GM19438 (cell line): ENCODE results near the gene PLEKHS1.

Source experiments
- ATAC-seq: cut with Tn5 transposase; IDR thresholded peaks from one replicate; pipeline ENCODE4 v1.9.1; 2021; ENCODE audit warnings: low read depth; ENCODE audit not compliant: unreplicated experiment

The PLEKHS1 gene

DNA sequence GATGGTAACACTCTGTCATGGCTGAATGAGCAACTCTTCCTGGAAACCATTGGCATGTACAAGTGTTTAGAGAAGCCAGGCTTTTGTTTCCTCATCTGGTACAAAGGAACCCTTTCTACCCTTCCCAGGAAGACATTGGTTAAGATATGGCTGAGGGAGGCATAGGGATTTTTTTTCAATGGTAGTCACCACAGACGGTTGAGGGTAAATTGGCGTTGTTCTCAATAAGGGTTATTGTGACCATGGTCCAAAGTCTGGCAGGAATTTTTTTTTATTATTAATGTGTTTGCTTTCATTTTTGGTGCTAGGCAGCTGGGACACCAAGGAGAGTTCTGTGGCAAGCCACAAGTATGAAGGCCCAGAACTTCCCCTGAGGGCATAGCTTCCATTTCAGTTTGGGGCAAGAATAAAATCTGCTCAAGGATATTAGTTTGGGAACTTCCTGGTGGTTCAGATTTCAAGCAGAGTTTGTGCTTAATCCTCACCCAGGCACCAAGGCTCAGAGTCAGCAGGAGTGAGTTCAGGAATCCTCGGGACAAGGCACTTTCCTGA, at the start of gene PLEKHS1:
Gene PLEKHS1 (plus strand): TSS at position 502 of the 552 bp plus-strand sequence. CDS start 3,596 bp downstream, outside the sequence.
- no peak for ATAC-seq

DNA sequence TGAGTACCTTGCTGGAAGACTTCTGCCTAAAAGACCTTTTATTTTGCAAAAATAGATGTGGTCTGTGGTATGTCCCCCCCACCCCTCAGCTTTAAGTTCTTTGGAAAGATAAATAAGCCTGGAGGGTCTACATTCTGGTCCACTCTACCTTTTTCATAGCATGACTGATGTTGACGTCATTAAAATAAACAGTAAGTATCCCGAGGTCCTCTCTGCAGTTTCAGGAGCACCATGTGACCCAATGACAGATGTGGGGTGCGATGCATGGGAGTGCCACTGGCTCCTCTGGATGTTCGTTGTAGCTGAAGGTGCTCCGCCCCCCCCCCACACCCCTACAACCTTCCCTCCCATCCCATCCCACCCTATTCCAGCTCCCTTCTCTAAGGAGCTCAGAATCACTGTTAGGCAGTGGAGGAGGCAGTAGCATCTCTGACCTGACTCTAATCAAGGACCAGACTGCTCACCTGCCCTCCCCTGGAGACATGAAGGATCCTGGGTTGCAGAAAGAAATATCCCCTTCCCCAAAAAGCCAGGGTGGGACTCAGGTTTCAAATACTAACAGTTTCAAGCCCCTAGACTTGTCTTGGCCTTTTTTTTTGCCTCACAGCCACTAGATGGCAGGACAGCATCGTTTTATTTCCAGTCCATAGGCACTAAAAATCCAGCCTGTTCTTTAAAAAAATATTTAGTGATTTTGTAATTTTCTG, 46.7 kb upstream of the PLEKHS1 start:
- no peak for ATAC-seq

DNA sequence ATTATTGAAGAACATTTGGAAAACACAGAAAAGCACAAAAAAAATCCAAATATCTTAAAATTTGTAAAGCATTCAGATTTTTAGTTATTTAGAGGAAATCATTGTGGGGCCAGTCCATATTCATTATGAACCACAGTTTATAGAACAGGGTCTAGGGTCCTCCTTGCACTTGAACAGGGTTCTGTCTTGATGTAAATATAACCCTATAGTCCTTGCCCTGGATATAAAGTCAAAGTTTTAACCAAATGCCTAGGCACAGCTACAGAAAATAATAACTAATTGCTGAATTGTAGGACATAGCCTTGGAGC, 46.2 kb upstream of the PLEKHS1 start:
- no peak for ATAC-seq

DNA sequence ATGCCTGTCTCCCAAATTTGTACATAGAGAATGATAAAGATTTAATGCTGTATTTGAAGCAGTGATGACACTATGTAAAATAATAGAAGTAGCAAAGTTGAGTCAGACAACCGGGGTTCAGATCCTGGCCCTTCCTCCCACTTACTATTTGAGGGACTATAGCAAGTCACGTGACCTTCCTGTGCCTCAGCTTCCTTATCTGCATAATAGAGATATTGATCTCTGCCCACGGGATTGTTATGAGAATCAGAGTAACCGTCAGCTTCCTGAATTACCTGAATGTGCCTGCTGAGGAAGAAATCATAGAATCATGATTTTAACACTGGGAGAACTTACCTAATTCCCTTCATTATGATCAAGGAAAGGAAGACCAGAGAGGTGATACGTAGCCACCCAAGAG, 44.9 kb upstream of the PLEKHS1 start:
- no peak for ATAC-seq

DNA sequence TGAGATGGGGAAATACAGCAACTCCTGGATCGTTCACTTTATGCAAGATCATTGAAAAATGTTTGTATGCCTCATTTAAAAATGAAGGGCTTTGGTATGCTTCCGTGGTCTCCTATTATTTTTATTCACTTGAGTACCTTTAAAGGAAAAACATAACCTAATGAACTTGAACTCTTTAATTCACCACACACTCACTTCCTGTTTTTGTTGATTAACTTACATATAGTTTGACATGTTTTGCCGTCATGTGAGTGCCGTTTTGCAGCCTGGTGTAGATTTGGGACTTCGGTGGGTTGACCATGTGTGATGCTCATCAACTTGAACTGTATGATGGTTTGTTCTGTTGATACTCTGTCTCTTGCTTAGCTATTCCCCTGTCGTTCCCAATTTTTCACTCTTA, 42.8 kb upstream of the PLEKHS1 start:
- ATAC-seq = no peak

DNA sequence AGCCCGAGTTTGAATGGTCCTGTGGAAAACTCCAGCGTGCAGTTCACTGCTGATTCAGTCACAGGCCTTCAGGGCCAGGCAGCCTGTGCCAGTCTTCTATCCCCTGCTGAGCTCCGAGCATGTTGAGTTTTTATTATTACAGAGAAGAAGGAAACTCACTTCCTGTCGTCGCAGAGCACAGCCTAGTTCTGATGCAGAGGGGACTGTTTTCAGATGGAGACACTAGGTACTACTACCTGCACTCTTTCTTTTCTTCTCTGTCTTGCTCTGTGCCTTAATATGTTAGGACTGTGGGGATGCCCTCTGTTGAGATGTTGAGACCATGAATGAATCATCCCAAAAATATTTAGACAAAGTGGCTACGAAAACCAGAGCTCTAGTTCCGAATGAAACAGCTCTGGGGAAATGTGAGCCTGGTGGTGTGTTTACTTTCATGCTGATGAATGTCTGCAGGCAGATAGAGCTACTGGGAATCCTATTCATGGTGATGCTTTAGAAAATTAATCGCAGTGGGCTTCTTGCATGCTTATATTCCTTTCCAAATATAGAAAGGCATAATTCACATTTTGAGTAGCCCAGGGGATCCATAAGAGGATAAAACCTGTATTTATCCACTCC, 42.2 kb upstream of the PLEKHS1 start:
- no peak for ATAC-seq

DNA sequence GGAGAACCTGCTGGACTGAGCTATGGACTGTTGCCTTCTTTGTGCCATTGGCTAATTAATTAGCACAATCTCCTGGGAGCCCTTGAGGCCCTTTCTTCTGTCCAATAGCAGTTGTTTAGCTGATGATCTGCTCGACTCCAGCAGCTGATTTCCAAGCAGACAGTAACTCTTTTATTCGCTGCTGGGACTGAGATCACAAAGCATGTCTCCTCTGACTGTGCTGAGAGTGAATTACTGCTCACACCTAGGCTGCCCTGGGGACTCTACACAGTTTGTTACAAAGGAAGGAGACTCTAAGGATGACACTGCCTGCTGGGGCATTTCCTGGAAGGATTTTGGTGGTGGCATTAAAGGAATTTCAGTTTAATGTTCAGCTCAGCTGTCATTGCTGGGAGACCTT, 40.3 kb upstream of the PLEKHS1 start:
- no peak for ATAC-seq

DNA sequence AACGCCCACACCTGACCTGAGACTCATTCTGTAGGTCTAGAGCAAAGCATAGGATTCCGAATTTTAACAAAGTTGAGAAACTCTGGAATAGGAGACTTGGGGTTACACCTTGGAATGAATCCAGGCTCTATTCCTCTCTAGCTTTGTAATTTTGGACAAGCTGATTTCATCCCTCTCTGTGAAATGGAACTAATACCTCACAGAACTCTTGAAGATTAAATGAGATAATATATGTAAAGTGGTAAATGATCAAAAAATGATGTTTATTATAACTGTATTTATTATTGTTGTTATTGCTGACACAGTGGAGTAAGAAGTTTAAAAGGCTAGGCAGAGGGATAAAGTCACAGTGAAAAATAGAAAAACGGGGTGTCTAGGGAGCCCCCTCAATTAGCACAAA, 39.5 kb upstream of the PLEKHS1 start:
- ATAC-seq = no peak

DNA sequence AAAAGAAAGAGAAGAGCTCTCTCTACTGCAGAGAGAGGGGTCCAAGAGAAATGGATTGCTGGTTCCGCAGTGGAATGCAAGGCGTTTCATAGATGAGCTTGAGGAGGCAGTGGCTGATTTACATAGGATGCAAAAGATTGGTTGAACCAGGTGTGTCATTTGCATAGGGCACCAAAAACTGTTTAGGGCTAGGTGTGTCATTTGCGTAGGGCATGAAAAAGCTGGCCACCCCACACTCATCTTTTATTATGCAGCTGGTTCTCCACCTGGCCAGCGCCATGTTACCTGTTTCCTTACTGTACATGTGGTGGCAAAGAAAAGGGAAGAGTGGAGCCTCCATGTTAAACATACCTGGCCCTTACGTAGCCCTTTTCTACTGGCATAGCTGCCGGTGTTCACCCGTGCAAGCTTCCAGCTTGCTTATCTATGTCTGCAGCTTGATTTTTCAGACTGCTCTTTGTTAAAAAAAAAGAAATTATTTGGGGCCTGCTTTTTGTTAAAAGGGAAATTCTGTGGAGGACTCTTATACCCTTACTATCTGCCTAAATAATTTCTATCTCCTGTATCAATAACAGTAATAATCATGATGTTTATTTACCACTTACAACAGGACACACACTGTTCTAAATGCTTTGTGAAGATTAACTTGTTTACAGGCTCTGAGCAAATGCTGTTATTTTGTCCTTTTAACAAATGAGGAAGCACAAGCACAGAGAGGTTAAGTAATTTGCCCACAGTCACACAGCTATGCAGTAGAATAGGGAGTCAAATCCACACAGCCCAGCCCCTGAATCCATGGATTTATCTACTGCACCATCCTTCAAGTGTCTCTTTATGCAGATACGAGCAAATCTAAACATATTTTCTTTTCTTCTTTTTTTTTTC, 38.5 kb upstream of the PLEKHS1 start:
- no peak for ATAC-seq

DNA sequence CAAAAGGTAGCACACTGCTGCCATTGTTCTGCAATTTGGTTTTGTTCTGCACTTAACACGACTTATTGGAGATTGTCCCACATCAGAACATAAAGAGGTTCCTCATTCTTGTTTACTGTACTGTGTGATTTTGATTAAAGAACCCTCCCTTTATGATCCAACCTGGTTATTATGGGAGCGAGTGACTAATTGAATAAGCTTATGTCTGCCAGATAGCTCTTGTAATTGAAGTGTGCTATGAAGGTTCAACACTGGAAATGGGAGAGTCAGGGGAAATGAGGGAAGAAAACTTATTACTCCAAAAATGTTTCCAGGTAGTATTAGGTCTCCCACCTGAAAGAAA, 37.9 kb upstream of the PLEKHS1 start:
- ATAC-seq = no peak

DNA sequence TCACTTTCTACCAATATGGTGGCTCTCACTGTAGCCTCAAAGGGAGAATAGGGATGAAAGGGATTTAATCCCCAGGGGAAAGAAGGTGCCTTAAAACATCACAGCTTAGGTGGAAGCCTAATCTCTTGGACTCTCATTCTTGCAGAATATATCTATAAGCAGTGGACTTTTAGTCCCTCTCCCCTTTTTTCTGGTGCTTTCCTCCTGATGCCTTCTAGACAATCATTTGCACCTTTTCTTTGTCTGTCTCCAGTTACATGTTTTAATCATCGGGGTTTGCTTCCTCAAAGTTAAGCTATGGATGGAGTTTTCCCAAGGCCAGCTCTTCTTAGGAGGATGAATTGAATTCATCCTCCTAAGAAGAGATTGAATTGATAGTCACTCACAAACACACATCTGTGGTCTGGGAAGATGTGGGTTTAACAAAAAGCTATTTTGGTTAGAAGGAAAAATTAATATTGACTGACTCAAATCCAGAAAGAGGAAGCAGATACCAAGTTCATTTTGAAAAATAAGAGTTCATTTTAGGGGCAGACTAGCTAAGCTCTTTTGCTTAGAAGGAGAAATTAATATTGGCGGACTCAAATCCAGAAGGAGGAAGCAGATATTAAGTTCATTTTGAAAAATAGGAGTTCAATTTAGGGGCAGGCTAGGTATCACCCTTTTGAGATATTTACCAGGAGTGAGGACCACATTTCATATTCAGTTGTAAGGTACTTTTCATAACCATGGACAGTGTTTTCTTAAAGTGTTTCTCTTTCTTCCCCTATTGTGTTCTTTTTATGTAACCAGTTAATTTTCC, 35.2 kb upstream of the PLEKHS1 start:
- no peak for ATAC-seq

DNA sequence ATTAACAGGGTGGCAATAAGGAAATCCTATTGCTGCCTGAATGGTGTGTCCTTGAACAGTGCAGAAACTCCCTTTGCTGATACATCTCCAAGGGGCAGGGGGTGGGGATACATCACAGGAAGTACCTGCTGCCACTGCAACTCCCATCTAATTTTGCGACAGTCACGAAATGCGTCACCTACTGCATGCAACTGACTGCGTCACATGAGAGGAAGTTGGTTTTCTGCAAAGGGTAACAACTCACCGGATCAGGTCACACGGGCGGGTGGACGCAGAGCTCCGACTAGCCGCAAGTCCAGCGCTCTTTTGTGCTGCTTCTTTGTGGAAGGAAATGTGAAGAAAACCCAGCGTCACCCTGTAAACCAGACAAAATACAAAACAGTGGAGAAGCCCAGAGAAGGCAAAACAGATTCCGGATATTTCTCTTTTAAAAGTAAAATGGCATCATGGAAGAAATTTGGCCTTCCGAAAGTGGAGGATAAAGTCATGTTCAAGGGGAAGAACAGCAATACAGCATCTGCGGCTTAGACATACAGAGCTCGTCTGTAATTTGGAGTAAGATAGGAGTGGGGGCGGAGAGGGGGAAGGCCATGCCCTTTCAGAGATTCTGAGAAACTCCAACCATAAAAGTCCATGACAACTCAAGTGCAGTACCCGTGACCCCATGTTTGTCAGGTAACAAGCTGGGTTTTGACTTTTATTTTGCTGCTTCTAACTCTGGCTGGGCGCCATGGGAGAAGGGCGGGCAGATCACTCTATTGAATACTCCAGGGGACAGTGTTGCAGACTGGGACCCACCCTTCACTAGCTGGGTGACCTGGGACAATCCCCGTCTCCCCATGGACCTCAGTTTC, 32.3 kb upstream of the PLEKHS1 start:
- no peak for ATAC-seq

DNA sequence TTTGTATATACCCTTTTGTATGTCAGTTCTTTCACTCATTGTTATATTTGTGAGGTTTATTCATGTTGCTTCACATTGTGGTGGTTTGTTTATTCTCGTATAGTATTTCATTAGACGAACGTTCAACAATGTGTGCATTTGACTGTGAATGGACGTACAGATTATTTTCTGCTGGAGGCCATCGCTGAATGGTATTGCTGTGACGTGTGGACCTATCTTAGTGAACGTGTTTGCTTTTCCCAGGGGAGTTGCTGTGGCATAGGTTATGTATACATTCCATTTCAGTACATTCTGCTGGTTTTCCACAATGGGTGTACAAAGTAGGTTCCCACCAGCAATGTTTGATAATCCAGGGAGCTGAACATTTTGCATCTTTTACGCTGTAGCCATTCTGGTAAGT, 31.1 kb upstream of the PLEKHS1 start:
- no peak for ATAC-seq

DNA sequence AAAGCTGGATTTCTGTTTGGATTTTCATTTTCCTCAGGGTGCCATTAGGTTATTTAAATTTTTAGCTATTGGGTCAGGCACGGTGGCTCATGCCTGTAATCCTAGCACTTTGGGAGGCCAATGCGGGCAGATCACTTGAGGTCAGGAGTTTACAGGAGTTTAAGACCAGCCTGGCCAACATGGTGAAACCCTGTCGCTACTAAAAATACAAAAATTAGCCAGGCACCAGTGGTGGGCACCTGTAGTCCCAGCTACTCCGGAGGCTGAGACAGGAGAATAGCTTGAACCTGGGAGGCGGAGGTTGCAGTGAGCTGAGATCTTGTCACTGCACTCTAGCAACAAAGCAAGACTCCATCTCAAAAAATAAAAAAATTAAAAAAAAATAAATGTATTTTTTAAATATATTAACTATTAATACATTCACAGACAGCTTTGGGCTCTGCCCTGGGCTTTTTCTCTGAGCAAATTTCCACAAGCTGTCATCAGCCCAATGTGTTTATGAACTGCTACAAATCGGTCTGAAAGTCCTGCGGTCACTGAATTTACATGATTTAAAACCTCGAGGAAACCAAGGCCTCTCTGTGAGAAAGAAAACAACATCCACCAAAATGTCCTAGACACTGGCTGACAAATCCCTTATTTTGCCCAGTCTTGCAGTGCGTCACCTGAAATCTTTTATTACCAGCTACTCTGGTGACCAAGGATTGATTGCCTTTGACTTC, 19.2 kb upstream of the PLEKHS1 start:
- no peak for ATAC-seq

DNA sequence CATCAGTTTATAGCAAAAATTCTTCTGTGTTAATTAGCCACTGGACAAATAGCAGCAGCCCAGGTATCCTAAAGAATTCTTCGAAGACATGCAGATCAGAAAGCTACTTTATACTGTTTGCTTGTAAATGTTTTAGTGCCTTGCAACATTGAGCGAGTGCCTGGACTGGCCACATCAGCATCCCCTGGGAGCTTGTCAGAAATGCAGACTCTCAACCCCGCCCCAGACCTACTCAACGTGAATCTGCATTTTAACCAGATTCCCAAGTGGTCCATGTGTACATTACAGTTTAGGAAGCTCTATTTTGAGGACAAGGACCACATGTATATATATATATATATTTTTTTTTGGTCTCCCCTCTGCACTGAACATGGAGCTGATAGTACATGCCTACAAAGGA, 18.5 kb upstream of the PLEKHS1 start:
- no peak for ATAC-seq

DNA sequence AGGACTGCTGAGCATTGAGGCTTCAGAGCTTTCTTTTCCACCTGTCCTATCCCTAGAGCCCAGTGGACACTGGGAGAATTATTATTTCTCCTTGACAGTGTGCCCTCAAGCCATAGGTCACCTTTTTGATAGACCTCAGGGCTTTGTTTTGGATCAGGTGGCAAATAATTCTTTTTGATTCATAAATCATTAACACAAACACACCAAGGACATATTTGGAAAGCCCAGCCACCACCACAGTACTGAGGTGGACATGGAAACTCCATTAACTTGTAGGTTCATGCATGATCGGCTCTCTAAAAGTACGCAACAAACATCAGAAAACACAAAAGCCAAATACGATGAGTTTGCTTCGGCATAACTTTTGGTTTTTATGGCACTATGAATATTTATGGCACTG, 17.8 kb upstream of the PLEKHS1 start:
- no peak for ATAC-seq

DNA sequence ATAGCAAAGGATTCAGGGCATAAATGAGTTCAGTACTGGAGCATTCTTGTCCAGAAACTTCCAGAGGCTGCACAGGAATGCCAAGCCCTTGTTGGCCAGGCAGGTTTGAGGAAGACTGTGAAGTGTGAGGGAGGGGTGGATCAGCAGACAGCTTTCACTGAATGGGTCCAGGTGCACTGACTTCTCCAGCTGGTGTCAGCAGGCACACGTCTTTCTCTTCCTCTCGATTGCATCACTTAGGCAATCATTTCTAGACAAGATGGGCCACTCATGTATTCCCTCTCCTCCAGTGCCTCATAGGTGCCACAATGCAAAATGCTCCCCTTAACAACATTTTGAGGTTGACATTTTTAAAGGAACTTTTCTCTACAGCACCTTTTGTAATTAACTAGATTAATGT, 15.6 kb upstream of the PLEKHS1 start:
- ATAC-seq = peak; percentile 96

DNA sequence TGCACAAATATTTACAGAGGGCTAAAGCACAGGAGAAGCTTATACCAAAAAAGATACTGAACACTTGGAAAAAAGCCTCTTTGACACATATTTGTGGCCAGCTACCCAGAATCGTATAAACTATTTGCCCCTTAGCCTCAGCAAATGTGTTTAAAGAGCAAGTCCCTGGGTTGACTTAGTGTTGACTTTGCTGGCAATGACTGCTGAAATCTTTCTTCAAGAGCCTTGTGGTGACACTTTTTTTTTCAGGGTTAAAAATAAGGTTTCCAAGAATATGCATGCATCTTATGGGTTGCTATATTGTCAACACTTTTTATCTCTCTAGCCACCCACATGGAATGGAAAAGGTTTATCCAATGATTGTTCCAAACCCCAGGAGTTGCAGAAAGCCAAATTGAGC, 14.9 kb upstream of the PLEKHS1 start:
- no peak for ATAC-seq

DNA sequence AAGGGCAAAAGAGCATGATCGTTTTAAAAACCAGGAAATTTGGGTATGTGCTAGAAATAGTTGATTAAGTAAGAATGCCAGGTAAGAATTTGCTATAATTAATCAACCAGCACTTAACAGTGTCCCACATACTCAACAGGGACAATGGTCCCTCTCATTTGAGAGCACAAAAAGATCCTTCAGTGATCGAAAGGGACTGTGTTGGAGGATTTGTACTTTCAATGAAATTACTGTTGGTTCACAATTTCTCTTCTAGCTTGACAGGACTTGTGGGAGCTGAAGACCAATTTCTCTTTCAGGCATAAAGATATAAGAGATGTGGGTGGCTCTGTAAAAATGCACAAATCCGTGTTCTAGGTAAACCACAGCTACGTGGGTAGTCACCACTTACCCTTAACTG, 12.5 kb upstream of the PLEKHS1 start:
- ATAC-seq = no peak
